Endometrial microvascular endothelial cells (primary cell): ENCODE measurements around the gene ZC3H7A. TPM values are rescaled to one million over a fixed set of nuclear protein-coding genes. Genes with fewer than 3 reads are reported as not detected.
"Not testable (repeated sequence)": the region's sequence is repeated elsewhere in the genome, so short reads cannot be mapped to it uniquely, and the experiment has no call there.

Experiments
- in situ Hi-C: cut with HindIII; loops from 2 replicates; pipeline ENCODE4 v1.10.0; 2017; ENCODE audit warnings: low sequenced_read_pairs, low pct_unique_long_range_greater_than_20kb; ENCODE audit errors: inconsistent ontology term
- total RNA-seq: library from RNA; depleted of rRNA; stranded (reverse); fragments of >200 nt; gene quantifications from one replicate; pipeline ENCODE4 v1.2.3, GENCODE V29; 2015; ENCODE audit errors: inconsistent ontology term

ZC3H7A gene, protein sequence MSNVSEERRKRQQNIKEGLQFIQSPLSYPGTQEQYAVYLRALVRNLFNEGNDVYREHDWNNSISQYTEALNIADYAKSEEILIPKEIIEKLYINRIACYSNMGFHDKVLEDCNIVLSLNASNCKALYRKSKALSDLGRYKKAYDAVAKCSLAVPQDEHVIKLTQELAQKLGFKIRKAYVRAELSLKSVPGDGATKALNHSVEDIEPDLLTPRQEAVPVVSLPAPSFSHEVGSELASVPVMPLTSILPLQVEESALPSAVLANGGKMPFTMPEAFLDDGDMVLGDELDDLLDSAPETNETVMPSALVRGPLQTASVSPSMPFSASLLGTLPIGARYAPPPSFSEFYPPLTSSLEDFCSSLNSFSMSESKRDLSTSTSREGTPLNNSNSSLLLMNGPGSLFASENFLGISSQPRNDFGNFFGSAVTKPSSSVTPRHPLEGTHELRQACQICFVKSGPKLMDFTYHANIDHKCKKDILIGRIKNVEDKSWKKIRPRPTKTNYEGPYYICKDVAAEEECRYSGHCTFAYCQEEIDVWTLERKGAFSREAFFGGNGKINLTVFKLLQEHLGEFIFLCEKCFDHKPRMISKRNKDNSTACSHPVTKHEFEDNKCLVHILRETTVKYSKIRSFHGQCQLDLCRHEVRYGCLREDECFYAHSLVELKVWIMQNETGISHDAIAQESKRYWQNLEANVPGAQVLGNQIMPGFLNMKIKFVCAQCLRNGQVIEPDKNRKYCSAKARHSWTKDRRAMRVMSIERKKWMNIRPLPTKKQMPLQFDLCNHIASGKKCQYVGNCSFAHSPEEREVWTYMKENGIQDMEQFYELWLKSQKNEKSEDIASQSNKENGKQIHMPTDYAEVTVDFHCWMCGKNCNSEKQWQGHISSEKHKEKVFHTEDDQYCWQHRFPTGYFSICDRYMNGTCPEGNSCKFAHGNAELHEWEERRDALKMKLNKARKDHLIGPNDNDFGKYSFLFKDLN
- total RNA-seq: 40.4 TPM

DNA sequence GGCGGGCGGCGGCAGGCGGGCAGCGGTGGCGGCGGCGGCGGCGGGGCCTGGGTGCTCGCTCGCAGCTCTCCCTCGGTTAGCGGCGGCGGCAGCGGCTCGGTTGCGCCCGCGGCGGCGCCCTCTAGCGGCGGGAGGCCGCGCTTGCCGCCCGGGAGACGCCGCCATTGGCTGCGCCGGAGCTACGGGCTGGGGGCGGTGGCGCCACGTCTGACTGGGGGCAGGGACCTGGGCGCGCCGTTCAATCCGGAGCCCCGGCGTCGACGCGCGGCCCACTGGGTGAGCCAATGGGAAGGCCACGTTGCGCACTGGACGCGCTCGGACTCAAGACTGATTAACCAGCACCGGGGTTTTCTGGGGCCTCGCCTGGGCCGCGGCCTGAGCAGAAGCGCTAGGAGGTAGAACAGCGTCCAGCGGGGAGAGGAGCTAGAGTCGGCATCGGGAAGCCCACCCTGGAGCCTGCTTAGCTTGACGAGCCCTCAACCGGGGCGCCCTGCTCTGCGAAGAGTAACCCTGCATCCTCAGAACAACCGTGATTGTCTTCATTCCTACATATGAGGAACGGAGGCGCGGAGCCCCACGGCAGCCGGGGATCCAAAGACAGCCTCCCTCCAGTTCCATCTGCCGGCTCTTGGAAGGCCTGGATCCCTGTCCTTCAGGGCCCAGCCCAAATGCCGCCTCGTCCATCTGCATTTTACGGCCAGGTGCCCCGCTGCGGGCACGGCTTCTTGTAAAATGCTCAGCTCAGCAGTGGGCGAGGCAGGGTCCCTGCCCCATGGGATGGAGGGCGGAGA, at the start of gene ZC3H7A:
ZC3H7A (minus strand) TSS at position 93 of the 791 bp plus-strand sequence. CDS start 14,904 bp downstream, outside the sequence.
- in situ Hi-C loops: no loop called here

- in situ Hi-C loops: no loop called here
Observed at GRCh38 chr16:11844499-11844898, 47.4 kb upstream of the ZC3H7A start.

DNA sequence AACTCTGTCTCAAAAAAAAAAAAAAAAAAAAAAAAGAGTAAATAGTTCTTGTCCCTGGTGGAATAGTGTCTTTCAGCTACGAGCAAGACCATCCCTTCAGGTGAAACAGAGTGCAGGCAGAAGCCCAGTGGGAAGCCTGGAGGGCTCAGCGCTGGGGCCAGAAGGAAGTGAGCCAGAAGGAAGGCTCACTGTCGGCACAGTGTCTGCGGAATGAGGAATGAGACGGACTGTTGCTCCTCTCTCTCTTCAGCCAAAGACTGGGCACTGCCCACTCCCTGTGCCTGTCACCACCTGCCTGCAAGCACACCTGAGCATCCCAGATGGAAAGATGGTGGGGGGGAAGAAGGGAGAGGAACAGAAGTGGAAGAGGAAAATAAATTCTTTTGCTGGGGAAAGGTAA, 46.8 kb upstream of the ZC3H7A start:
- in situ Hi-C loops: no loop called here

GRCh38 chr16:11843206-11843605, 46.1 kb upstream of the ZC3H7A start:
- in situ Hi-C loops: no loop called here

GRCh38 chr16:11841026-11841425, 44.0 kb upstream of the ZC3H7A start:
- in situ Hi-C loops: no loop called here

DNA sequence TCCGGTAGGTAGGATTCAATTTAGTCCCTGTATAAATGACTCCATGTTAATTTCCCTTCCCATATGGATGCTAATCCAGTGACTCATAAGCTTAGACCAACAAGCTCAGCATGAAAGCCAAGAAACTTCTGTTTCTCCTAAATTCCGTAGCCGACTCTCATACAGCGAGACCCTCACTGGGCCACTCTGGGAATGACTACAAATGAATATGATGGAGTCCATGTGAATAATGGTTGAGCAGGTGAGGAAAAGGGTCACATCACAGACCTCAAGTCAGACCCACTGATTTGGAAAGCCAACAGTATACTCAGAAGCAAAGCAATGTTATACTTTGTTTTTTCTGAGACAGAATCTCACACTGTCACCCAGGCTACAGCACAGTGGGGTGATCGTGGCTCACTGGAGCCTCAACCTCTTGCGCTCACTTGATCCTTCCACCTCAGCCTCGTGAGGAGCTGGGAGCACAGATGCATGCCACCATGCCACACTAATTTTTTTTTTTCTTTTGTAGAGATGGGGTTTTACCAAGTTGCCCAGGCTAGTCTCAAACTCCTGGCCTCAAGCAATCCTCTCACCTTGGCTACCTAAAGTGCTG, 39.7 kb upstream of the ZC3H7A start:
- in situ Hi-C loops: no loop called here

DNA sequence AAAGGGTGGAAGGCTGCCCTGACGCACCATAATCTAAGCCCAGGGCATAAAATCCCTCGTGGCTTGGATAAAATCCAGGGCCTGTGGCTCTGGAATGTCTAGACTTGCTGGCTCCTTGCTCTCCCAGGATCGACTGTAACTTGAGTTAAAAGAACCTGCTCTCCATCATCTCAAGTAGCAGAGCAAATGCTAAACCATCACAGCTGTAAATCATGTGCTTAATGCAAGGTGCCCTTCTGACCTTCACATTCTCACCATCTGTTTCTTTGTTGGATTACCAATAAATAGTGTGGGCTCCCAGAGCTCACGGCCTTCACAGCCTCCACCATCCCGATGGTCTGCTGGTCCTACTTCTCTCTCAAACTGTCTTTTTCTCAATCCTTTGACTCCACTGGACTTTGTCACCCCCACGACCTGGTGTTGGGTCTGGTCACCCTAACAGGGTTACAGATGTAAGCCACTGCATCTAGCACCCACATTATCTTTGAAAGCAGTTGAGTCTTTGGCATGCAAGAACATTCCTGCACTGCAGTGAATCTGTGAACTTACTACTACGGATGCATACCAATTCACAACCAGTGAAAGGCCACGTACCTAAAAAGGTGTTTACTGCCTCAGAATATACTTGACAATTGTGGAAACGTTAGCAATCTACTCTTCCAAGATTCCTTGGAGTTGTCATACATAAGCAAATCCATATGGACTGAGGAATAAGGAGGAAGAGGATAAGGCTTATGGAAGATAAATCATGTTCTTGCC, 39.0 kb upstream of the ZC3H7A start:
- in situ Hi-C loops: no loop called here

DNA sequence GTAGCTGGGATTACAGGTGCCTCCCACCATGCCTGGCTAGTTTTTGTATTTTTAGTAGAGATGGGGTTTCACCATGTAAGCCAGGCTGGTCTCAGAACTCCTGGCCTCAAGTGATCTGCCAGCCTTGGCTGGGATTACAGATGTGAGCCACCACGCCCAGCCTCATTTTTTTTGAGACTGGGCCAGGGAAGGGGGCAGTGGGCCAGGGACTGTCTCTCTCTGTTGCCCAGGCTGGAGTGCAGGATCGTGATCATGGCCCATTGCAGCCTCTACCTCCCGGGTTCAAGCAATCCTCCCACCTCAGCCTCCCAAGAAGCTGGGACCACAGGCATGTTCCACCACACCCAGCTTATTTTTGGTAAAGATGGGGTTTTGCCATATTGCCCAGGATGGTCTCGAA, 38.3 kb upstream of the ZC3H7A start:
- in situ Hi-C loops: no loop called here

DNA sequence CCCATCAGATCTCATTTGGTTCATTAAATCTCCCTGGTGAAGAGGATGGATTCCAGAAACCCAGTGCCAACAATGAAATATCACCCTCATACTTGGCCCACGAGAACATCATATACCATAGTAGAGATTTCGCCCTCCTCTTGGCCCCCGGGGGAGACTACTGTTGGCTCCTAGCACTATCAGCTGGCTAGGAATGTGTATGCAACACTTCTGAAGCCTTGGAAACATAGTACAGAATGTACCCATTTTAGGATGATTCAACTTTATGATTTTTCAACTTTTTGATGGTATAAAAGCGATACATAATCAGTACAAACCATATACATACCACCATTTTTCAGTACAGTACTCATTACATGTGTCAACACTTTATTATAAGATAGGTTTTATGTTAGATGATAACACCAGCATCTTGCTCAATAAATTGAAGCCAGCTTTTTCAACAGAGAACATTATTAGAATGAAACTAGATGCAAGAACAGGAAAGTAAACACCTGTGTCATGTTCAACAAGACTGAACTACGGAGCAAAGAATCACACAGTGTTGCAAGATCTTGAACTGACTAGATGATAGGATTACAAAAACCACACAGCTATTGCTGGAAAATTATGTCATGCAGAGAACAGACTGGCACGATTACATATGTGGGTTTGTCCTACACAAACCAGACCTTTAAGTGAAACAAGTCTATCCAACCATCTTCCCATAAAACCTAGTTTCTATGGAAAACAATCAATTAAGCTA, 37.1 kb upstream of the ZC3H7A start:
- in situ Hi-C loops: no loop called here

DNA sequence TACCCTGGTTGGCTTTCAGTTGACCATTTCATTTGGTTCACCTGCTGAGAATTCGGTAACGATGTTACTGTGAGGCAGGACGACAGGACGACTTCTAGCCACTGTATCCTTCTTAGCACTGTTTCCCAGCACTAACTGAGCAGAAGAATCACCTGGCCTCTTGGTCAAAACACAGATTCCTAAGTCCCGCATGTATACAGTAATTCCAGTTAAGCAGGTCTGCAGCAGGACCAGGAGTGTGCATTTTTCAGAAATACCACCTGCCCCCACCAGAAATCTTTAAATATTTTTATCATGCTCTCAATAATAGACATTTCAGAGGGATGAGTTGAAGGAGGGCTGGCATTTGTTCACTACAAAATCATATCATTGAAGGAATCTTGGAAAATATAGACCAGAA, 31.6 kb upstream of the ZC3H7A start:
- in situ Hi-C loops: no loop called here

DNA sequence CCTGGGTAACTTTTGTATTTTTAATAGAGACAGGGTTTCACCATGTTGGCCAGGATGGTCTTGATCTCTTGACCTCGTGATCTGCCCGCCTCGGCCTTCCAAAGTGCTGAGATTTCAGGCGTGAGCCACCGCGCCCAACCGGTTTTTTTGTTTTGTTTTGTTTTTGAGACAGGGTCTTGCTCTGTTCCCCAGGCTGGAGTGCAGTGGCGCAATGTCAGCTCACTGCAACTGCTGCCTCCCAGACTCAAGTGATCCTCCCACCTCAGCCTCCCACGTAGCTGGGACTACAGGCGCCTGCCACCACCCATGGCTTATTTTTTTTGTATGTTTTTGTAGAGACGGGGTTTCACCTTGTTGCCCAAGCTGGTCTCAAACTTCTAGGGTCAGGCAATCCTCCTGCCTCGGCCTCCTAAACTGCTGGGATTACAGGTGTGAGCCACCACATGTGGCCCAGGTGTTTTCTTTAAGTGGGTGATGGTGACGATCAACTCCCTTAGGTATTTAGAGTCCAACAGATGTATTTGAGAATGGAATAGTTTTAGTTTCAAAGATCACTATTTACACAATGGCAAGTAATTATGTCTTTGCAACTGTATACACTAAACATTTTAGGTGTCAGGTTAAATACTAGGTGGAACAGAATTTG, 28.6 kb upstream of the ZC3H7A start:
- in situ Hi-C loops: not testable (repeated sequence)

DNA sequence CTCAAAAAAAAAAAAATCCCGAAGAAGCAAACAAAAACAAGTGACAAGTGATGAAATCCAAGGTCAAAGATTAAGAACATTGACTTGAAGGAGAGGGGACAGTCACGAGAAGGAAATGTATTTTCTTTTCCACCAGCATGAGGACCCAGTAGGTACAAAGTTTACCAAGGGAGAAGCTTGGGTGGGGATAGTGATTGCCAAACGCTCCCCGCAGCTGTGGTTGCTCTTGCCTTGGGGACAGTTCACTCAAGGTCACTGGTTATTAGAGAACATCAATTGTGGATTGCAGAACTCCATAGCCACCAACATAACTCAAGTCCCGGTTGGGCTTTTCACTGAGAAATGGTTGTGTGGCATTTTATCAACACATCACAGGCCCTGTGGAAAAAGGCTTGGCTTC, 27.3 kb upstream of the ZC3H7A start:
- in situ Hi-C loops: no loop called here

- in situ Hi-C loops: not testable (repeated sequence)
Observed at GRCh38 chr16:11823645-11824044, 26.6 kb upstream of the ZC3H7A start.

DNA sequence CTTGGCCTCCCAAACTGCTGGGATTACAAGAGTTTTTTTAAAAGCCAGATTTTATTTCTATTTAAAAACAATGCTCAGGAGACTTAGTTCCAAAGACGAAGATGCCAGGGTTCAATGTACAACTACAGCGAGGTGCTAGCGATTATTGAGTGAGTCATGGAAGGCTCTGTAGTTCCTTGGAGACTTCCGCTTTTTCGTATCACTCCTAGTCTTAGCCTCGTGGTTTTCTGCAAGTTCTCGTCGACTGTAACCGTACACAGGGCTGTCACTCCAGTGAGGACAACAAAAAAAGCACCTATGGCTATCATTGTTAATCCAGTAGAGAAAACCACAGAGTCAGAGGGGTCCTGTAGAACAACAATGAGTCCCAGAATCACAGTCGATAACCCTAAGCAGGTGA, 22.7 kb upstream of the ZC3H7A start:
- in situ Hi-C loops: no loop called here

- in situ Hi-C loops: not testable (repeated sequence)
Observed at GRCh38 chr16:11818970-11819369, 21.9 kb upstream of the ZC3H7A start.

- in situ Hi-C loops: no loop called here
Observed at GRCh38 chr16:11816123-11816522, 19.1 kb upstream of the ZC3H7A start.

- in situ Hi-C loops: not testable (repeated sequence)
Observed at GRCh38 chr16:11814800-11815199, 17.7 kb upstream of the ZC3H7A start.
